H9 (cell line): ENCODE measurements around the gene SOCS1. TPM values are rescaled to one million over a fixed set of nuclear protein-coding genes. Genes with fewer than 3 reads are reported as not detected.

Source experiments
- DNase-seq: peaks from one replicate; pipeline ENCODE4 v3.0.0-alpha.2; 2017
- H2AFZ ChIP-seq: one replicate; pipeline ENCODE4 v1.6.1; 2013; ENCODE audit warnings: mild to moderate bottlenecking, low read length, control low read depth, moderate library complexity
- H2AK5ac ChIP-seq: 2 replicates; pipeline ENCODE4 v1.6.1; 2013; ENCODE audit warnings: low read length, control low read depth, mixed read lengths; ENCODE audit not compliant: insufficient read length
- H2BK120ac ChIP-seq: one replicate; pipeline ENCODE4 v1.6.1; 2013; ENCODE audit warnings: low read depth, mild to moderate bottlenecking, low read length, control low read depth, inconsistent platforms; ENCODE audit not compliant: poor library complexity, severe bottlenecking
- H2BK12ac ChIP-seq: 2 replicates; pipeline ENCODE4 v1.6.1; 2013; ENCODE audit warnings: low read length, control low read depth, mixed read lengths, low read depth; ENCODE audit not compliant: insufficient read length
- H2BK15ac ChIP-seq: 2 replicates; pipeline ENCODE4 v1.6.1; 2013; ENCODE audit warnings: low read depth, low read length, control low read depth
- H2BK20ac ChIP-seq: one replicate; pipeline ENCODE4 v1.6.1; 2013; ENCODE audit warnings: low read depth, mild to moderate bottlenecking, low read length, control low read depth, inconsistent platforms; ENCODE audit not compliant: poor library complexity, severe bottlenecking
- H2BK5ac ChIP-seq: 2 replicates; pipeline ENCODE4 v1.6.1; 2013; ENCODE audit warnings: low read length, control low read depth, mixed read lengths; ENCODE audit not compliant: insufficient read length
- H3K14ac ChIP-seq: 2 replicates; pipeline ENCODE4 v1.6.1; 2013; ENCODE audit warnings: low read length, control low read depth; ENCODE audit not compliant: insufficient read depth
- H3K18ac ChIP-seq: 2 replicates; pipeline ENCODE4 v1.6.1; 2013; ENCODE audit warnings: low read depth, mild to moderate bottlenecking, mixed read lengths, low read length, control low read depth; ENCODE audit not compliant: insufficient read length
- H3K23ac ChIP-seq: 2 replicates; pipeline ENCODE4 v1.6.1; 2013; ENCODE audit warnings: low read length, control low read depth, mixed read lengths, low read depth; ENCODE audit not compliant: insufficient read length
- H3K23me2 ChIP-seq: 2 replicates; pipeline ENCODE4 v1.6.1; 2013; ENCODE audit warnings: low read depth, mild to moderate bottlenecking, mixed read lengths, low read length, control low read depth; ENCODE audit not compliant: insufficient read length, poor library complexity, severe bottlenecking
- H3K27ac ChIP-seq: 2 replicates; pipeline ENCODE4 v1.5.1; 2013; ENCODE audit warnings: low read length, control low read depth, mixed read lengths, low read depth; ENCODE audit not compliant: insufficient read length
- H3K27me3 ChIP-seq: 2 replicates; pipeline ENCODE4 v1.6.1; 2013; ENCODE audit warnings: low read length, control low read depth, inconsistent platforms; ENCODE audit not compliant: insufficient read depth
- H3K4ac ChIP-seq: 2 replicates; pipeline ENCODE4 v1.6.1; 2013; ENCODE audit warnings: low read depth, mild to moderate bottlenecking, control low read depth, inconsistent platforms, low read length, moderate library complexity
- H3K4me1 ChIP-seq: 2 replicates; pipeline ENCODE4 v1.6.1; 2013; ENCODE audit warnings: low read length, control low read depth, inconsistent platforms; ENCODE audit not compliant: insufficient read depth
- H3K4me2 ChIP-seq: 2 replicates; pipeline ENCODE4 v1.6.1; 2013; ENCODE audit warnings: low read length, control low read depth, mixed read lengths; ENCODE audit not compliant: insufficient read length, insufficient read depth
- H3K56ac ChIP-seq: 2 replicates; pipeline ENCODE4 v1.6.1; 2013; ENCODE audit warnings: low read depth, mild to moderate bottlenecking, mixed read lengths, low read length, control low read depth; ENCODE audit not compliant: insufficient read length
- H3K79me1 ChIP-seq: 2 replicates; pipeline ENCODE4 v1.6.1; 2013; ENCODE audit warnings: low read depth, mild to moderate bottlenecking, moderate library complexity, low read length, control low read depth, inconsistent platforms; ENCODE audit not compliant: insufficient read depth, poor library complexity, severe bottlenecking
- H3K79me2 ChIP-seq: 2 replicates; pipeline ENCODE4 v1.6.1; 2013; ENCODE audit warnings: low read length, control low read depth, inconsistent platforms; ENCODE audit not compliant: insufficient read depth
- H3K9ac ChIP-seq: 2 replicates; pipeline ENCODE4 v1.6.1; 2013; ENCODE audit warnings: low read length, control low read depth, mixed read lengths; ENCODE audit not compliant: insufficient read length; ENCODE audit errors: extremely low read depth
- H3K9me3 ChIP-seq: one replicate; pipeline ENCODE4 v1.6.1; 2013; ENCODE audit warnings: low read depth, low read length, inconsistent platforms; ENCODE audit not compliant: control insufficient read depth
- H3T11ph ChIP-seq: one replicate; pipeline ENCODE4 v1.6.1; 2013; ENCODE audit warnings: mild to moderate bottlenecking, low read length, control low read depth, inconsistent platforms
- H4K20me1 ChIP-seq: one replicate; pipeline ENCODE4 v1.6.1; 2013; ENCODE audit not compliant: control insufficient read depth, insufficient read length, insufficient read depth
- H4K5ac ChIP-seq: 2 replicates; pipeline ENCODE4 v1.6.1; 2013; ENCODE audit warnings: low read depth, mild to moderate bottlenecking, mixed read lengths, low read length, control low read depth; ENCODE audit not compliant: insufficient read length
- H4K8ac ChIP-seq: replicated peaks from 2 replicates; pipeline ENCODE4 v1.6.1; 2013; ENCODE audit warnings: low read length, control low read depth, mixed read lengths, low read depth; ENCODE audit not compliant: insufficient read length
- H4K91ac ChIP-seq: 2 replicates; pipeline ENCODE4 v1.6.1; 2013; ENCODE audit warnings: low read depth, mild to moderate bottlenecking, moderate library complexity, mixed read lengths, low read length, control low read depth; ENCODE audit not compliant: insufficient read length
- H3K27ac Mint-ChIP-seq, 3 experiments: 2 replicates in 2 of 3; 3 replicates in 1 of 3; pipeline ENCODE4 v1.8.0; 2020 to 2021; ENCODE audit warnings: mixed read lengths in 3 of 3, mild to moderate bottlenecking in 1 of 3, moderate library complexity in 1 of 3
- H3K27me3 Mint-ChIP-seq: 2 replicates; pipeline ENCODE4 v1.8.0; 2021; ENCODE audit warnings: low read depth, mild to moderate bottlenecking, moderate library complexity, mixed read lengths
- H3K36me3 Mint-ChIP-seq, 3 experiments: 2 replicates in 2 of 3; 3 replicates in 1 of 3; pipeline ENCODE4 v1.8.0; 2020 to 2021; ENCODE audit warnings: low read depth in 3 of 3, mixed read lengths in 3 of 3; ENCODE audit not compliant: insufficient read depth in 1 of 3
- H3K4me1 Mint-ChIP-seq, 2 experiments: 2 replicates each; pipeline ENCODE4 v1.8.0; 2020; ENCODE audit warnings: mixed read lengths in 2 of 2
- H3K4me3 Mint-ChIP-seq, 2 experiments: 2 replicates in 1 of 2; 3 replicates in 1 of 2; pipeline ENCODE4 v1.8.0; 2020 to 2021; ENCODE audit warnings: mild to moderate bottlenecking in 2 of 2, mixed read lengths in 2 of 2, moderate library complexity in 1 of 2
- H3K9me3 Mint-ChIP-seq, 2 experiments: 2 replicates in 1 of 2; 3 replicates in 1 of 2; pipeline ENCODE4 v1.8.0; 2020; ENCODE audit warnings: mild to moderate bottlenecking in 2 of 2, mixed read lengths in 2 of 2, moderate library complexity in 1 of 2
- CTCF ChIP-seq: fragments of 200-600 bp; sonication (generic); conservative IDR thresholded peaks from 3 replicates; pipeline ENCODE4 v1.8.0; 2021; ENCODE audit warnings: antibody characterized with exemption, mild to moderate bottlenecking
- WGBS: extraction: QIAGEN DNeasy Blood & Tissue Kit; methylation state at CpG from one replicate; pipeline ENCODE4 v1.1.7; 2013; ENCODE audit warnings: missing lambda C conversion rate, low lambda C conversion rate, mixed read lengths; ENCODE audit not compliant: insufficient read length; ENCODE audit errors: extremely low coverage; 5-methylcytosine and 5-hydroxymethylcytosine counted together
- total RNA-seq: library from RNA; stranded (reverse); gene quantifications from 2 replicates; pipeline ENCODE4 v1.2.1, GENCODE V29; 2021

Gene SOCS1
- total RNA-seq, 1 experiment from 2014 or later, result 11.0 TPM

- Histone ChIP-seq H2BK20ac (no peak overlapping the region), H2BK12ac (no peak overlapping the region), H3K18ac (no peak overlapping the region), H3K9ac (no peak overlapping the region), H3K4ac (no peak overlapping the region), H3K79me1 (no peaks in the 10 kb centered on the region), H2BK15ac (no peak overlapping the region), H3K23me2 (no peaks in the 10 kb centered on the region), H3K79me2 (no peaks in the 10 kb centered on the region), H3K4me2 (no peak overlapping the region), H4K5ac (no peak overlapping the region), H3K56ac (no peak overlapping the region), H3K27ac (no peak overlapping the region), H3K4me1 (peaks cover 5% of the 10 kb centered on the region; the same call in 1 of the 2 replicates), H3K14ac (no peak overlapping the region), H2AK5ac (no peak overlapping the region), H3T11ph (no peak overlapping the region), H4K20me1 (no peaks in the 10 kb centered on the region), H3K27me3 (no peaks in the 10 kb centered on the region), H2BK120ac (no peak overlapping the region), H4K8ac (no peak overlapping the region), H2AFZ (no peak overlapping the region), H3K9me3 (no peaks in the 10 kb centered on the region), H4K91ac (no peak overlapping the region), H3K23ac (no peak overlapping the region), H2BK5ac (no peak overlapping the region)
- H3K4me3 Mint-ChIP-seq, result no peak overlapping the region
- no peaks in the 10 kb centered on the region for H3K9me3 Mint-ChIP-seq
- H3K4me1 Mint-ChIP-seq, result peaks cover 30 to 35% of the 10 kb centered on the region in 2 experiments
- TF ChIP-seq CTCF, result no peak
- WGBS, result no CpG with 5 or more reads among the region's 4 CpGs
- no peaks in the 10 kb centered on the region; the same call in 1 of the 2 replicates for H3K27me3 Mint-ChIP-seq
- no peaks in the 10 kb centered on the region for H3K36me3 Mint-ChIP-seq
- H3K27ac Mint-ChIP-seq, result no peak overlapping the region
- DNase-seq, result no peak
Measured at GRCh38 chr16:11295672-11296071, 39.7 kb upstream of the SOCS1 start.
